ENCODE measurements around the gene TNS4. TPM values are rescaled to one million over a fixed set of nuclear protein-coding genes. Genes with fewer than 3 reads are reported as not detected.
A peak's percentile ranks its signal among the peaks of the same experiment; 100 is the strongest.

The TNS4 gene
- total and polyA plus RNA-seq, 2 donors (not counting 1 experiment from before 2014, with no cell fraction given), result not detected

DNA sequence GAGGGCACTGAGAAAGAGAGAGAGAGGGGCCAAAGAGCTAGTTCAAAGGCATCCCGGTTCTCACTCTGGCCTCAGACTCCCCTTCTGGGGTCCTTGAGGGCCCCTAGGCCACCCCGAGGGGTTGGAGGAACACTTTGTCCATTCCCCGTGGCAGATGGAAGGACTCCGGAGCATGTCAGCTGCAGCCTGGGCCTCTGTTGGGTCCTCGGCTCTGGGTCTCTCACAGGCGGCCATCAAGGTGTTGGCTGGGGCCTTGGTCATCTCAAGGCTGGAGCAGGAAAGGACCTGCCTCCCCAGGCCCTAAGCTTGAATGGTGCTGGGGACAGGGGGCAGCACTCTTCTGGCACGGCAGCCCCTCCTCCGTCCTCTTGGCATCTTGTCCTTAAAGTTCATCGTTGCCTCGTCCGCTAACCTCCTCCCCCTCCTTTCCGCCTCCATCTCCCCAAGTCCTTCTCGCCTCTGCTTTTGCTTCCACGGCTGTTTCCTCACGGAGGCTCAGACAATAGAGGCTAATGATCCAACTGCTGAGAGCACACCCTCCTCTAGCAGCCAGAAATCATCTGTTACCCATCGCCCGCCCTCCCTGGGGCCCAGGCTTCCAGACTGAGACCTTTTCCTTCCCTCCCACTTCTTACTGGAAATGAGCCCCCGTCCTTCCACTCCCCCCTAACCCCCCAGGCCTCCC, 40.6 kb upstream of the TNS4 start:
- peaks cover 62% of the 10 kb centered on the region for H3K4me1 Mint-ChIP-seq
- WGBS (ENCODE audit: insufficient coverage), result 93% methylated on average over 16 of the region's 18 CpGs
- H3K9me3 ChIP-seq (ENCODE audit: control extremely low read depth in 1 of 3, control insufficient read depth in 2 of 3, insufficient read depth in 1 of 3, low read length in 2 of 3), result no peaks in the 10 kb centered on the region
- no peaks in the 10 kb centered on the region for H3K27me3 ChIP-seq (replicated peaks in 1 of 4; ENCODE audit: control extremely low read depth in 1 of 4, control insufficient read depth in 3 of 4, insufficient read depth in 4 of 4, low read length in 3 of 4)
- no peaks in the 10 kb centered on the region for H3K9me3 Mint-ChIP-seq (ENCODE audit: insufficient read depth)
- no peak overlapping the region for H3K9ac ChIP-seq (ENCODE audit: low read length)
- peak overlapping the region in 1 of 2 donors; percentile 28 for H3K27ac ChIP-seq (ENCODE audit: low read length in 2 of 2)
- no peaks in the 10 kb centered on the region for H3K79me2 ChIP-seq (ENCODE audit: control insufficient read depth, insufficient read depth, low read length)
- H3K27ac Mint-ChIP-seq, result peak overlapping the region; percentile 89
- H4K20me1 ChIP-seq (ENCODE audit: control insufficient read depth, insufficient read depth, low read length, poor library complexity, severe bottlenecking), result no peaks in the 10 kb centered on the region
- peak overlapping the region; percentile 34 for H2AFZ ChIP-seq (ENCODE audit: insufficient read depth, low read depth, low read length, poor library complexity, severe bottlenecking)
- H3K4me1 ChIP-seq (ENCODE audit: control insufficient read depth in 2 of 2, insufficient read depth in 2 of 2, low read length in 2 of 2), result peaks cover 40 to 60% of the 10 kb centered on the region in 2 donors
- no peaks in the 10 kb centered on the region for H3K36me3 ChIP-seq (replicated peaks in 1 of 2; ENCODE audit: control extremely low read depth in 1 of 2, control insufficient read depth in 1 of 2, extremely low read depth in 1 of 2, insufficient read depth in 2 of 2, low read length in 1 of 2)
- POLR2A ChIA-PET, result interaction anchor here (1.5 kb wide), 1 partner anchor 8 kb away, joined by 4 read pairs; no protein-coding TSS in a partner anchor
- no peak for TF ChIP-seq EZH2 (IDR thresholded peaks at IDR 0.05; ENCODE audit: borderline replicate concordance, insufficient read depth, low read depth, low read length, poor library complexity, severe bottlenecking)
- TF ChIP-seq, protein P1, sequence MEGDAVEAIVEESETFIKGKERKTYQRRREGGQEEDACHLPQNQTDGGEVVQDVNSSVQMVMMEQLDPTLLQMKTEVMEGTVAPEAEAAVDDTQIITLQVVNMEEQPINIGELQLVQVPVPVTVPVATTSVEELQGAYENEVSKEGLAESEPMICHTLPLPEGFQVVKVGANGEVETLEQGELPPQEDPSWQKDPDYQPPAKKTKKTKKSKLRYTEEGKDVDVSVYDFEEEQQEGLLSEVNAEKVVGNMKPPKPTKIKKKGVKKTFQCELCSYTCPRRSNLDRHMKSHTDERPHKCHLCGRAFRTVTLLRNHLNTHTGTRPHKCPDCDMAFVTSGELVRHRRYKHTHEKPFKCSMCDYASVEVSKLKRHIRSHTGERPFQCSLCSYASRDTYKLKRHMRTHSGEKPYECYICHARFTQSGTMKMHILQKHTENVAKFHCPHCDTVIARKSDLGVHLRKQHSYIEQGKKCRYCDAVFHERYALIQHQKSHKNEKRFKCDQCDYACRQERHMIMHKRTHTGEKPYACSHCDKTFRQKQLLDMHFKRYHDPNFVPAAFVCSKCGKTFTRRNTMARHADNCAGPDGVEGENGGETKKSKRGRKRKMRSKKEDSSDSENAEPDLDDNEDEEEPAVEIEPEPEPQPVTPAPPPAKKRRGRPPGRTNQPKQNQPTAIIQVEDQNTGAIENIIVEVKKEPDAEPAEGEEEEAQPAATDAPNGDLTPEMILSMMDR (IDR thresholded peaks at IDR 0.05), result no peak
- H3K4me3 ChIP-seq (ENCODE audit: control extremely low read depth in 1 of 5, extremely low read depth in 1 of 5, insufficient read depth in 1 of 5, low read depth in 2 of 5, low read length in 4 of 5), result no peak overlapping the region
- H3K4me3 Mint-ChIP-seq, result peak overlapping the region; percentile 63
- intact Hi-C loops (cut with micrococcal nuclease), result no loop called here
- DNase-seq (peak; percentile 19), ATAC-seq (ENCODE audit: low read depth) (no peak)
- peak overlapping the region; percentile 50 for H3K4me2 ChIP-seq (replicated peaks; ENCODE audit: low read depth, low read length, poor library complexity, severe bottlenecking)
- H3K27me3 Mint-ChIP-seq, result no peaks in the 10 kb centered on the region
- CTCF ChIA-PET, result interaction anchor here (1.0 to 15.0 kb wide), 5 partner anchors 8 to 77 kb away, joined by 3 to 329 read pairs (median 11); no protein-coding TSS in a partner anchor

Measured in B cell (primary cell).